RPMI7951 (cell line): Measurements from ENCODE around the gene PROP1. TPM values are rescaled to one million over a fixed set of nuclear protein-coding genes. Genes with fewer than 3 reads are reported as not detected.
"Not testable (repeated sequence)": the region's sequence is repeated elsewhere in the genome, so short reads cannot be mapped to it uniquely, and the experiment has no call there.

Experiments used
- DNase-seq: peaks from one replicate; pipeline ENCODE4 v3.0.0-alpha.2; 2012; ENCODE audit warnings: low read depth
- total RNA-seq: library from RNA; depleted of rRNA; stranded (reverse); fragments of >200 nt; shearing (Covaris generic); gene quantifications from 2 replicates; pipeline ENCODE4 v1.2.3, GENCODE V29; 2014; rRNA removed

PROP1 gene
- total RNA-seq: not detected in 2 replicates

DNA sequence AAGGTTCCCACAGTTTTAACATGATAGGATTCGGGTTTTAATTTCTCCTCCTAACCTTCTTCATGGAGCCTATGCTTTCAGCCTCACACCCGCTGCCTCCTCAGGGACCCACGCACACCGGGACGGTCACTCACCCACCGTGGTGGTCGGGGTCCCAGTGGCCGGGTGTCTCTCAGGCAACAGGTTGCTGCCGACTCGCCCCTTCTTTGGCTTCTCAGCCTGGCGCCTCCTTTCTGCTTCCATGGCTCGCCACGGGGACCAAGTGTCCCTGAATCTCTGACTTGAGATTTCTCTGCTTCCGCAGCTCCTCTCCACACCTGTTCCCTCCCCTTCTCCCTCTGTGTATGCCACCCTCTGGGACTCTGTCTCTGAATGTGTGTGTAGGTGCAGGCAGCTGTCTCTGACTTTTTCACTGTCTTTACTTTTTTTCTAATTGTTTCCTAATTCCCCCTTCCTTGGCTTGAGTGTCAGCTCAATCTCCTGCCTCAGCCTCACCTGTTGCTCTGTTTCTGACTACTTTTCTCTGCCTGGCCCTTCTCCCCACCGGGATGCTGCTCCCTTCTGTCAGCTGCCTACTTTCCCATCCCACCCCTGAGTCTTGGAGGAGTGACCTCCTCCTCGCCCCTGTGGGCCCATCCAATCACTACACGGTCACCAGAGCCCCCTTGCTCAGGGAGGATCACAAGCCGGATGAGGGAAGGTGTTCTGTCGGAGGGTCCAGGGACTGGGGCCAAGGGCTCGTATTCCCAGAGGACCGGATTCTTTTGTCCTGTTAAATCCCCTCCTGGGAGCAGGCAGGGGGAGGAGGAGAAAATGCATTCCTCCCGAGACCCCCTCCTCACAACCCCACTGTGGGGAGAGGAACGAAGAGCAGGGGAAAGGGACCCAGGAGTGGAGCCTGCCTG is at the start of gene PROP1:
Gene PROP1, minus strand, starts transcription at position 552 of the 905 bp plus-strand sequence. Its CDS starts 309 bp downstream, at position 243.
- DNase-seq: no peak

DNA sequence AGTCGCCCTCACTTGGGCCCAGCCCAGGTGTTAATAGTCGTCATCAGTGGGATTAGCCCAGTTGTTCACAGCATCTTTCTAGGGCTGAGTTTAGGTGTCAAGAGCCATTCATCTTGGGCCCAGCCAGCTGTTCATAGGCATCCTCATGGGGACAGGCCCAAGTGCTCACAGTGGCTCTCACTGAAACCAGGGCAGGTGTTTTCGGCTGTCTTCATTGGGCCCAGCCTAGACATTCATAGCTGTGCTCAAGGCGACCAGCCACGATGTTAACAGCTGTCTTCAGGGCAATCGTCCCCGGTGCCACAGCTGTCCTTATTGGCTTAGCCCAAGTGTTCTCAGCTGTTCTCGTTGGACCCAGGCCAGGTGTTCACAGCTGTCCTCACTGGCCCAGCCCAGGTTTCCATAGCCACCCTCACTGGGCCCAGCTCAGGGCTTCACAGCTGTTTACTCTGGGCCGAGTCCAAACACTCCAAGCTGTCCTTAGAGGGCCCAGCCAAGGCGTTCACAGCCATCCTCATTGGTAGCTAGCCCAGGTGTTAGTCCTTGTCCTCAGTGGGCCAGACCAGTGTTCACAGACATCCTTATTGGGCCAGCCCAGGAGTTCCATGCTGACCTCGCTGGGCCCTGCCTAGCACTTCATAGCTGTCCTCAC is 23.5 kb upstream of the PROP1 start:
- DNase-seq: not testable (repeated sequence)

DNA sequence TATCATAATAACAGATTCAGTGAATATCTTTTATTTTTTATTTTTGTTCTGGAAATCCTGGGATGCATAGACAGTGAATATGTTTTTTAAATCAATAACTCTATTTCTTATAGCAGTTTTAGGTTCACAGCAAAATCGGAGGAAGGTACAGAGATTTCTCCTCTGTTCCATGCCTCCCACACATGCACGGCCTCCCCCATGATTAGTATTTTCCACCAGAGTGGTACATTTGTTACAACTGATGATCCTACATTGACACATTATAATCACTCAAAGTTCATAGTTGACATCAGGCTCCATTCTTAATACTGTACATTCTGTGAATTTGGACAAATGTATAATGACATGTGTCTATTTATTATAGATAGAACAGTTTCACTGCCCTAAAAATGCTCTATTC is 16.7 kb upstream of the PROP1 start:
- not testable (repeated sequence) for DNase-seq

GRCh38 chr5:178011816-178012554 is 15.9 kb upstream of the PROP1 start:
- DNase-seq: not testable (repeated sequence)

DNA sequence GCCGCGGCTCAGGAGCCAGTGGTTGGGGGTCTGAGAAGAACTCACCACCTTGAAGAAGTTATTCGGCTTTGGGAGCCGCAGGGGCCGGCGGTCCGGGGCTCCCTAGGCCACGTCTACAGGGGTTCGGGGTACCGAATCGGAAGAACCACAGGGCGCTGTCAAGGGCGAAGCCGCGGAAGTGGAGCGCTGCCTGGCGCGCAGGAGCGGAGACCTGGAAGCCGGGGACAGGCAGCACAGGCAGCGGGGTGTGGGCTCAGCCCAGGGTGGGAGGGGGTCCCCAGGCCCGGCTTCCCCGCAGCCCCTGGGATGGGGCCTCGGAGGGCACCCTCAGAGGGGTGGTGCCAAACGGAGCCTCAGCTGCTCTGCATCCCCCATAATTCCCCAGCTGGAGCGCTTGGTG is 11.2 kb upstream of the PROP1 start:
- DNase-seq: not testable (repeated sequence)

GRCh38 chr5:178006536-178007231 is 10.6 kb upstream of the PROP1 start:
- DNase-seq: not testable (repeated sequence)

DNA sequence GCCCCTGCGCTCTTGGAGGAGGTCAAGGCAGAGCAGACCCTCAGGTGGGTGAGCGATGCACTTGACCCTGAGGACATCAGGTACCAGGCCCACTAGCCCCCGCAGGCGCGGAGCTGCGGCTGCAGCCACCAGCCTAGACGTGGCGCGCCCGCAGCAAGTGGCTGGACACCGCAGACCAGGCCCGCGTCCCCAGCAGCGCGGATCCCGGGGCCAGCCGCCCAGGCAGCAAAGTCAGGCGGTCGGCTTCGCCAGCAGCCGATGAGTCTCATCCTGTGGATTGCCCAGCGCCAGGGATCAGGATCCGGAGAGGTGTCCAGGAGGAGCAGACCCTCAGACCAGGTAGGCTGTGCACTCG is 10.1 kb upstream of the PROP1 start:
- DNase-seq: not testable (repeated sequence)

- DNase-seq: no peak
These were observed 1.8 kb upstream of the PROP1 start for GRCh38 chr5:177997846-177998245.

DNA sequence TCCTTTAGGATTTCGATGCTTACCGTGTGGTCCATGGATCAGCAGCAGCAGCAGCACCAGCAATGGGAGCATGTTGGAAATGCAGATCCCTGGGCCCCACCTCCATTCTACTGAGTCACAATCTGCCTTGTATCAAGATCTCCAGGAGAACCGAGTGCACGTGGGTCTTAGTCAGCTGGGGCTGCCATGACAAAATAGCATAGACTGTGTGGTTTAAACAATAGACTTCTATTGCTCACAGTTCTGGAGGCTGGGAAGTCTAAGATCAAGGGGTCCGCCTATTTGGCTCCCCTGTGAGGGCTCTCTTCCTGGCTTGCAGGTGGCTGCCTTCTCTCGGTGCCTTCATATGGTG is 1.3 kb upstream of the PROP1 start:
- no peak for DNase-seq

GRCh38 chr5:177996660-177997318 is 747 bp upstream of the PROP1 start:
- no peak for DNase-seq

DNA sequence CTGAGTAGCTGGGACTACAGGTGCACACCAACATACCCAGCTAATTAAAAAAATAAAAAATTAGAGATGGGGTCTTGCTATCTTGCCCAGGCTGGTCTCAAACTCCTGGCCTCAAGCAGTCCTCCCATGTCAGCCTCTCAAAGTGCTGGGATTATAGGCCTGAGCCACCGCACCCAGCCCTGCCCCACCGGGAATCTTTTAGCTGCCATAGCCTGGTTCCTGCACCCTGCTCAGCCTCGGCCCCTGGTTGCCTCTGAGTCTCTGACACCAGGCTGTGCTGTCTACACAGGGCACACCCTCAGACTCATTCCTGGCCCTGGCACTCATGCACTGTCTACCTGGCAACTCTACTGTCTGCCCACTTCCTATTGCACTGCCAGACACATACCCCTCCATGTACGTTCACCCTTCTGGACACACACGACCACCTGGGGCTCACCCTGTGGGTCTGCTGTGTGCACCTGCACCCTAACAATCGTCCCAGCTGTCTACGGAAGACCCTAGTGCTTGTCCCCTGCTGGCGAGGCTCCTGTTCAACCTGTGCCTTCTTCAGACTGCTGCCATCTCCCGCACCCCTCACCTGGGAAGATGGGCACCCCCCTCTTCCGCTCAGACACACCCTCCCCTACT is 1.4 kb downstream of the PROP1 start:
- no peak for DNase-seq

DNA sequence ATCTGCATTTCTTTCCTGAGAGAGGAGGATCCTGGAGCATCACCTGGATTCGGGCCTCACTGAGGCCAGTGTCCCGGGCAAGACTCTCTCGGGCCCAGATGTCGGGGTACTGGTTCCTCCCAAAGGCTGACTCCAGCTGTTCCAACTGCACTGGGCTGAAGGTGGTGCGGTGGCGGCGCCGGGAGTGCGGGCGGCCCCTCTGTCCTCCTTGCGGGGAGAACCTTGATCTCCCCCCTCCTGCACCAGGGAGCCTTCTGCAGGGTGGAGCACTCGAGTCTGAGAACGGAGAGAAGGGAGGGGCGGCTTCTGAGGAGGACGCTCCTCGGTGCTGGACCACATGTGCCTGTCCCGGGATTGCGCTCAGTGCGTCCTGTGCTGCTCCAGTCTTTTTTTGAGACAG is 2.0 kb downstream of the PROP1 start:
- no peak for DNase-seq

DNA sequence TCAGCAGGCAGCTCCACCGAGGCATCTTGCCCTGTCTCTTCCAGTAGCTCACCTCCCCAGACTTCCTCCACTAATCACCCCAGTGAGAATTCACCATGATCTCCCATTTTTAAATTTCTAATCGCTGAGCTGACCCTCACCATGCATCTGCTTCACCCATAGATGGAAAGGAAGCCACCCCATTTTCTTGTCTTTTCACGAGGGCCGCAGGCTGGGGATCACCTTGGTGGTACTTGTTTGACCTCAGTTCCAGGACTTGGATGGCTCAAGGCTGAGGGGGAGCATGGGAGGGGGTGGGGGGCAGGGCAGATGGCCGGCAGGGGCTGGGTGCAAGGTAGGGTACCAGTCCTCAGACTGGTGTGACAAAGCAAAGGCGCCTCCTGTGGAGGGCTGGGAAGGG is 3.6 kb downstream of the PROP1 start:
- DNase-seq: no peak

GRCh38 chr5:177988989-177989625 is 6.9 kb downstream of the PROP1 start:
- DNase-seq: no peak

GRCh38 chr5:177987326-177987725 is 8.7 kb downstream of the PROP1 start:
- no peak for DNase-seq

DNA sequence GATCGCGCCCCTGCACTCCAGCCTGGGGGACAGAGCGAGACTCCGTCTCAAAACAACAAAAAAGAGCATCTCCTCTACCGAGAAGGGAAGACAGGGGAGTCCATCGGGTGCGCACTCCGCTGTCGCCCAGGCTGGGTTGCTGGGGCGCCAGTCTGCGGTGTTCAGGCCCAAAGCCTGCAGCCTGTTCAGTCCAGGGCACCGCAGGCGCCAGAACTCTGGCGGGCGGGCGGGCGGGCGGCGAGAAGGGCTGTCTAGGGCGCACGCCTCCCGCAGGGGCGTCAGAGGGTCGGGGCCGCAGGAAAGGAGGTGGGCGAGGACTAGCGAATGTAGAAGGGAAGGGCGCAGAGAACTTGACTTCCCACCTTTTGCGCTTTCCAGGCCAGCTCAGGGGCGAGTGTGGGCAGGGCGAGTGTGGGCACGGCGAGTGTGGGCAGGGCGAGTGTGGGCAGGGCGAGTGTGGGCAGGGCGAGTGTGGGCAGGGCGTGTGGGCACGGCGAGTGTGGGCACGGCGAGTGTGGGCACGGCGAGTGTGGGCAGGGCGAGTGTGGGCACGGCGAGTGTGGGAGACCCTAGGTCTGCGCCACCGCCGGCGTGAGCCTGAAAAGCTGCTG is 10.5 kb downstream of the PROP1 start:
- DNase-seq: no peak

GRCh38 chr5:177984584-177985206 is 11.3 kb downstream of the PROP1 start:
- no peak for DNase-seq

DNA sequence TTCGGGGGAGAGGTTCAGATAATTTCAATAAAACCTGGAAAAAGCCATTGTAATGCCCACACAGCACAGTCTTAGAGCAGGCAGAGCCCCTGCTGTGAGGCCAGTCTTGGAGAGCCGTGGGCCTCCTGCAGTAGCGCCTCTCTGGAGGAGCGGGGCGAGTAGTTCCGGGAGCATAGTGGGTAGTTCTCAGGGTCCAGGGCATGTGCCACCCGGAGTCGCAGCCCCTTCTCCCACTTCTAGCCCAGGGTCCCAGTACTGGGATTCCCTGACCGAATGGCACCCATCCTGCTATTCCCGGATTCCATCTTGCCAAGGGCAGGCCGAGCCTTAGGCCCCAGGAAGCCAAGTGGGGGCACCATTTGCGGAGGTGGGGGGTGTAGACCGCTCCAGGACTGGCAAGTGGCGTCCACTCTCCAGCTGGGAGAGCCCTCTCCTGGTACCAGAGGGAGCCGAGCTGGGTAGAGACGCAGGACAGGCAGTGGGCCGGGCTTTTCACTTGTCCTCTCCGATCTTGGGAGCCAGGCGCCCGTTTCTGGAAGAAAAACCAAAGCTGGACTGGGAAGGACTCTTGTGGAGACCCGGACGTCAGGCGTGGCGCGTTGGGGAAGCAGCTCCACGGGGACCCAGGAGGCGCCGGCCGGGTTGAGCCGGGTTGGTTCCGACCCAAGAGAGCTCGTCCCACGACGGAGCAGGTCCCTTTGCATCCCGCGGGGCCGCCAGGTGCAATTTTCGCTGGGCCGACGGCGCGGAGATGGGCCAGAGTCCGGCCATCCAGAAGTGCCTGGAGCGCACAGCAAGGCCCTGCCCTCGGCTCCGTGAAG is 12.1 kb downstream of the PROP1 start:
- DNase-seq: no peak

DNA sequence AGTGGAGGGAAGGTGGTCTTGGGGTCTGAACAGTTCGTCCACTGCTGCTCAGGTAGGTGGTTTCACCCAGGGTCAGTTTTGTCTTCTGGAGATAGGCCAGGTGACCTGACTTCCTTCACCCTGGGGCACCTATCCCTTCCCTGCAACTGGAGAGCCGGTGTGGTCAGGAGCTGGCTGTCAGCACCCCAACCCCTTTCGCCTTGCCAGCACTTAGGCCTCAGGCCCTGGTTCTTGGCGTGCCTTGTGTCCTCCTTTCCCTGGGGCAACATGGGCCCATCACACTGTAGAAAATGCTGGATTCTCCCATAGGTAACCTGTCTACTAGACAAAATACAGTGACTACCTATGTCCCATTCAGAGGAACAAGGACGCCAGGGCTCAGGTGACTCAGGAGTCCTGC is 13.1 kb downstream of the PROP1 start:
- no peak for DNase-seq
